Germinal center (tissue), 1 donor: ENCODE measurements around the gene CTDP1.
"Not testable (repeated sequence)": the region's sequence is repeated elsewhere in the genome, so short reads cannot be mapped to it uniquely, and the experiment has no call there.

Experiments used
- DNase-seq: peaks from one replicate; pipeline ENCODE4 v3.0.0; 2012; ENCODE audit warnings: mixed read lengths, low spot score

Gene CTDP1

GRCh38 chr18:79681484-79682387 is 2.1 kb downstream of the CTDP1 start:
- DNase-seq: no peak

GRCh38 chr18:79682481-79682880 is 2.9 kb downstream of the CTDP1 start:
- DNase-seq: no peak

GRCh38 chr18:79682894-79683625 is 3.5 kb downstream of the CTDP1 start:
- no peak for DNase-seq

- DNase-seq: no peak
These were observed 4.2 kb downstream of the CTDP1 start for GRCh38 chr18:79683626-79684282.

- no peak for DNase-seq
These were observed 4.7 kb downstream of the CTDP1 start for GRCh38 chr18:79684283-79684631.

GRCh38 chr18:79684787-79685186 is 5.2 kb downstream of the CTDP1 start:
- DNase-seq: no peak

GRCh38 chr18:79685281-79685680 is 5.7 kb downstream of the CTDP1 start:
- DNase-seq: no peak

GRCh38 chr18:79685971-79686370 is 6.4 kb downstream of the CTDP1 start:
- no peak for DNase-seq

GRCh38 chr18:79687806-79688205 is 8.2 kb downstream of the CTDP1 start:
- DNase-seq: no peak

- DNase-seq: no peak
These were observed 10.5 kb downstream of the CTDP1 start for GRCh38 chr18:79690071-79690470.

GRCh38 chr18:79690586-79691482 is 11.2 kb downstream of the CTDP1 start:
- DNase-seq: no peak

- no peak for DNase-seq
These were observed 12.5 kb downstream of the CTDP1 start for GRCh38 chr18:79692056-79692455.

GRCh38 chr18:79692886-79693285 is 13.3 kb downstream of the CTDP1 start:
- DNase-seq: no peak

- no peak for DNase-seq
These were observed 14.1 kb downstream of the CTDP1 start for GRCh38 chr18:79693561-79694205.

- not testable (repeated sequence) for DNase-seq
These were observed 14.7 kb downstream of the CTDP1 start for GRCh38 chr18:79694206-79694894.

- no peak for DNase-seq
These were observed 15.3 kb downstream of the CTDP1 start for GRCh38 chr18:79694895-79695213.

GRCh38 chr18:79695269-79695668 is 15.7 kb downstream of the CTDP1 start:
- no peak for DNase-seq

- DNase-seq: no peak
These were observed 16.6 kb downstream of the CTDP1 start for GRCh38 chr18:79695856-79696850.

- no peak for DNase-seq
These were observed 17.6 kb downstream of the CTDP1 start for GRCh38 chr18:79697178-79697577.

GRCh38 chr18:79697976-79698375 is 18.4 kb downstream of the CTDP1 start:
- no peak for DNase-seq
